ENCODE data around the gene CDHR1. TPM values are rescaled to one million over a fixed set of nuclear protein-coding genes. Genes with fewer than 3 reads are reported as not detected.

Gene CDHR1
- total RNA-seq, 1 experiment from 2014 or later, result 0.07 TPM

- peak; percentile 7 for DNase-seq (ENCODE audit: extremely low read depth, low read depth)
These were observed 62.4 kb downstream of the CDHR1 start for GRCh38 chr10:84256510-84257342.

- no peak for DNase-seq (ENCODE audit: extremely low read depth, low read depth)
These were observed 63.1 kb downstream of the CDHR1 start for GRCh38 chr10:84257343-84258020.

GRCh38 chr10:84258034-84258695, 63.8 kb downstream of the CDHR1 start:
- DNase-seq (ENCODE audit: extremely low read depth, low read depth), result no peak

- no peak for DNase-seq (ENCODE audit: extremely low read depth, low read depth)
These were observed 67.0 kb downstream of the CDHR1 start for GRCh38 chr10:84261236-84261915.

- DNase-seq (ENCODE audit: extremely low read depth, low read depth), result no peak
These were observed 68.0 kb downstream of the CDHR1 start for GRCh38 chr10:84262190-84262956.

GRCh38 chr10:84263716-84264115, 69.4 kb downstream of the CDHR1 start:
- no peak for DNase-seq (ENCODE audit: extremely low read depth, low read depth)

GRCh38 chr10:84264611-84265141, 70.3 kb downstream of the CDHR1 start:
- peak; percentile 54 for DNase-seq (ENCODE audit: extremely low read depth, low read depth)

- no peak for DNase-seq (ENCODE audit: extremely low read depth, low read depth)
These were observed 71.1 kb downstream of the CDHR1 start for GRCh38 chr10:84265418-84265817.

GRCh38 chr10:84267503-84268126, 73.3 kb downstream of the CDHR1 start:
- peak; percentile 36 for DNase-seq (ENCODE audit: extremely low read depth, low read depth)

GRCh38 chr10:84269162-84269561, 74.8 kb downstream of the CDHR1 start:
- DNase-seq (ENCODE audit: extremely low read depth, low read depth), result no peak

Other genes starting within 250 kb of the CDHR1 start
- 692 and 730 TPM in 2 replicates for gene GHITM, start 55.0 kb upstream of the CDHR1 start, total RNA-seq (2014; rRNA removed; shearing (Covaris generic))
- not detected in 2 replicates for gene GPR15LG, start 20.7 kb upstream of the CDHR1 start, total RNA-seq (2014; rRNA removed; shearing (Covaris generic))
- gene LRIT2, start 31.0 kb downstream of the CDHR1 start, total RNA-seq (2014; rRNA removed; shearing (Covaris generic)), result not detected in 2 replicates
- not detected in 2 replicates for gene LRIT1, start 47.0 kb downstream of the CDHR1 start, total RNA-seq (2014; rRNA removed; shearing (Covaris generic))
- gene RGR, start 50.5 kb downstream of the CDHR1 start, total RNA-seq (2014; rRNA removed; shearing (Covaris generic)), result not detected in 2 replicates
- gene CCSER2, start 134.1 kb downstream of the CDHR1 start, total RNA-seq (2014; rRNA removed; shearing (Covaris generic)), result 24.3 and 25.0 TPM in 2 replicates

Data from NCI-H460 (cell line).